GM10266 (cell line): Measurements from ENCODE around the gene ZNF98.

ENCODE experiments used
- DNase-seq: peaks from one replicate; pipeline ENCODE4 v3.0.0; 2012; ENCODE audit errors: extremely low spot score
- CTCF ChIP-seq: IDR thresholded peaks from 2 replicates; pipeline ENCODE4 v1.5.1; 2012; ENCODE audit warnings: mild to moderate bottlenecking, low read depth; ENCODE audit not compliant: control insufficient read depth, insufficient read depth; ENCODE audit errors: missing control alignments

Gene ZNF98

GRCh38 chr19:22354665-22355064 lies 67.5 kb downstream of the ZNF98 start:
- no peak for DNase-seq
- no peak for TF ChIP-seq CTCF
